Suprapubic skin (tissue), 3 donors: ENCODE measurements around the gene CTAGE6.
"Not testable (repeated sequence)": the region's sequence is repeated elsewhere in the genome, so short reads cannot be mapped to it uniquely, and the experiment has no call there.

ENCODE experiments used
- POLR2AphosphoS5 ChIP-seq, 3 donors: sonication (generic); formaldehyde crosslinking; IDR thresholded peaks; one replicate each; pipeline ENCODE4 v1.6.1; 2017; ENCODE audit warnings: antibody characterized with exemption in 3 of 3
- TF ChIP-seq, protein P1 (sequence below), 2 donors: fragments of 200-600 bp in 1 of 2; fragments of 450-650 bp in 1 of 2; sonication (generic) in 1 of 2; IDR thresholded peaks; one replicate each; pipeline ENCODE4 v1.5.1; 2016 to 2019; ENCODE audit warnings: antibody characterized with exemption in 2 of 2, mild to moderate bottlenecking in 1 of 2, moderate library complexity in 1 of 2

DNA sequence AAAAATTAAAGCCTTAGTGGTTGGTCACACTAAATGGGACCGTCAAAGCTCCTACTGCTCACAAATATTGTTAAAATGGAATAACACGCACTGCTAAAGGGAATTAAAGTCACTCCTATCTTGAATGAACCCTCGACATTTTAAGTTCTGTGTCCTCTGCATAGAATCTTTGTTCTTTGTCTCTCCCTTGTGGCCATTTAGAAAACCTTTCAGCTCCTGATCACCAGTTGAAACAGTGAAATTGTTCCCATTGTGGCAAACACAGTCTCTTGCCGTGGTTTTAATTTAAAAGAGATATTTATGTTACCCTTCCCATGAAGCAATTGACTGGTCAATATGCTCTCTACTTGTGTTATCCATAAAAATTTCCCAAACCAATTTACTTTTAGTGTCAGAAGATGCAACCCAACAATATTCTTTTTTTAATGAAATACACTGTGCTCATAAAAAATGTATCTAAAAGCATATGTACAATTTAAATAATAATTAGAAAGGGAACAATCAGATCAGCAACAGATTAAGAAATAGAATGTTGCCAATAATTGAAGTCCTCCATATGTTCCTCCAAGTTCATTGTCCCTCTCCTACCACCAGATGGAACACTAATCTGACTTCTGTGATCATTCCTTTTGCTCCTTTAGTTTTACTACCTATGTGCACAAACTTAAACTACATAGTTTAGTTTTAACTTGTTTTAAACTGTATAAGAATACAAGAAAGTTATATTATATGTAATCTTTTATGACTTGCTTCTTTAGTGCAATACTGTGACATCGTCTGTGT lies 20.3 kb downstream of the CTAGE6 start:
- TF ChIP-seq, protein P1, sequence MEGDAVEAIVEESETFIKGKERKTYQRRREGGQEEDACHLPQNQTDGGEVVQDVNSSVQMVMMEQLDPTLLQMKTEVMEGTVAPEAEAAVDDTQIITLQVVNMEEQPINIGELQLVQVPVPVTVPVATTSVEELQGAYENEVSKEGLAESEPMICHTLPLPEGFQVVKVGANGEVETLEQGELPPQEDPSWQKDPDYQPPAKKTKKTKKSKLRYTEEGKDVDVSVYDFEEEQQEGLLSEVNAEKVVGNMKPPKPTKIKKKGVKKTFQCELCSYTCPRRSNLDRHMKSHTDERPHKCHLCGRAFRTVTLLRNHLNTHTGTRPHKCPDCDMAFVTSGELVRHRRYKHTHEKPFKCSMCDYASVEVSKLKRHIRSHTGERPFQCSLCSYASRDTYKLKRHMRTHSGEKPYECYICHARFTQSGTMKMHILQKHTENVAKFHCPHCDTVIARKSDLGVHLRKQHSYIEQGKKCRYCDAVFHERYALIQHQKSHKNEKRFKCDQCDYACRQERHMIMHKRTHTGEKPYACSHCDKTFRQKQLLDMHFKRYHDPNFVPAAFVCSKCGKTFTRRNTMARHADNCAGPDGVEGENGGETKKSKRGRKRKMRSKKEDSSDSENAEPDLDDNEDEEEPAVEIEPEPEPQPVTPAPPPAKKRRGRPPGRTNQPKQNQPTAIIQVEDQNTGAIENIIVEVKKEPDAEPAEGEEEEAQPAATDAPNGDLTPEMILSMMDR (IDR thresholded peaks at IDR 0.05) = peak; percentile 27 to 39
- TF ChIP-seq POLR2AphosphoS5 (IDR thresholded peaks at IDR 0.05) = not testable (repeated sequence)
